Activated CD8-positive, alpha-beta memory T cell treated with anti-CD3 and anti-CD28 coated beads, Interleukin-2, amount 50 U/mL, for 4 hours (primary cell): ENCODE measurements around the gene SLC12A7.

Source experiments
- DNase-seq: peaks from one replicate; pipeline ENCODE4 v3.0.0-alpha.2; 2020

Gene SLC12A7

DNA sequence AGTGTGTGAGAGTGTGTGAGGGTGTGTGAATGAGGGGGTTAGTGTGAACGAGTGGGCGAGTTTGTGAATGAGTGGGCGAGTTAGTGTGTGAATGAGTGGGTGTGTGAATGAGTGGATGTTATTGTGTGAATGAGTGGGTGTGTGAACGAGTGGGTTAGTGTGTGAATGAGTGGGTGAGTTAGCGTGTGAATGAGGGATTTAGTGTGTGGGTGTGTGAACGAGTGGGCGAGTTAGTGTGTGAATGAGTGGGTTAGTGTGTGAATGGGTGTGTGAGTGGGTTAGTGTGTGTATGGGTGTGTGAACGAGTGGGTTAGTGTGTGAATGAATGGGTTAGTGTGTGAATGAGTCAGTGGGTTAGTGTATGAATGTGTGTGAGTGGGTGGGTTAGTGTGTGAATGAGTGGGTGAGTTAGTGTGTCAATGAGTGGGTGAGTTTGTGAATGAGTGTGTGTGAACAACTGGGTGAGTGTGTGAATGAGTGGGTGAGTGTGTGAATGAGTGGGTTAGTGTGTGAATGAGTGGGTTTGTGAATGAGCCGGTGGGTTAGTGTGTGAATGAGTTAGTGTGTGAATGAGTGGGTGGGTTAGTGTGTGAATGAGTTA, 65.8 kb downstream of the SLC12A7 start:
- no peak for DNase-seq

DNA sequence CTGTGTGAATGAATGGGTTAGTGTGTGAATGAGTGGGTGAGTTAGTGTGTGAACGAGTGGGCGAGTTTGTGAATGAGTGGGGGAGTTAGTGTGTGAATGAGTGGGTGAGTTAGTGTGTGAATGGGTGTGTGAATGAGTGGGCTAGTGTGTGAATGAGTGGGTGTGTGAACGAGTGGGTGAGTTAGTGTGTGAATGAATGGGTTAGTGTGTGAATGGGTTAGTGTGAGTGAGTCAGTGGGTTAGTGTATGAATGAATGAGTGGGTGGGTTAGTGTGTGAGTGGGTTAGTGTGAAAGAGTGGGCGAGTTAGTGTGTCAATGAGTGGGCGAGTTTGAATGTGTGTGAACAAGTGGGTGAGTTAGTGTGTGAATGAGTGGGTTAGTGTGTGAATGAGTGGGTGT, 67.7 kb downstream of the SLC12A7 start:
- DNase-seq: no peak

DNA sequence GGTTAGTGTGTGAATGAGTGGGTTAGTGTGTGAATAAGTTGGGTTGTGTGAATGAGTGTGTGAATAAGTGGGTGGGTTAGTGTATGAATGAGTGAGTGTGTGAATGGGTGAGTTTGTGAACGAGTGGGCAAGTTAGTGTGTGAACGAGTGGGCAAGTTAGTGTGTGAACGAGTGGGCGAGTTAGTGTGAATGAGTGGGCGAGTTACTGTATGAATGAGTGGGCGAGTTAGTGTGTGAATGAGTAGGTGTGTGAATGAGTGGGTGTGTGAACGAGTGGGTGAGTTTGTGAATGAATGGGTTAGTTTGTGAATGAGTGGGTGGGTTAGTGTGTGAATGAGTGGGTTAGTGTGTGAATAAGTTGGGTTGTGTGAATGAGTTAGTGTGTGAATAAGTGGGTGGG, 68.5 kb downstream of the SLC12A7 start:
- DNase-seq: no peak

DNA sequence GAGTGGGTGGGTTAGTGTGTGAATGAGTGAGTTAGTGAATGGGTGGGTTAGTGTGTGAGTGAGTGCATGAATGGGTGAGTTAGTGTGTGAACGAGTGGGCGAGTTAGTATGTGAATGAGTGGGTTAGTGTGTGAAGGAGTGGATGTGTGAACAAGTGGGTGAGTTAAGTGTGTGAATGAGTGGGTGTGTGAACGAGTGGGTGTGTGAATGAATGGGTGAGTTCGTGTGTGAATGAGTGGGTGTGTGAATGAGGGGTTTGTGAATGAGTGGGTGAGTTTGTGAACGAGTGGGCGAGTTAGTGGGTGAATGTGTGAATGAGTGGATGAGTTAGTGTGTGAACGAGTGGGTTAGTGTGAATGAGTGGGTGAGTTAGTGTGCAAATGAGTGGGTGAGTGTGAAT, 69.2 kb downstream of the SLC12A7 start:
- DNase-seq: no peak

DNA sequence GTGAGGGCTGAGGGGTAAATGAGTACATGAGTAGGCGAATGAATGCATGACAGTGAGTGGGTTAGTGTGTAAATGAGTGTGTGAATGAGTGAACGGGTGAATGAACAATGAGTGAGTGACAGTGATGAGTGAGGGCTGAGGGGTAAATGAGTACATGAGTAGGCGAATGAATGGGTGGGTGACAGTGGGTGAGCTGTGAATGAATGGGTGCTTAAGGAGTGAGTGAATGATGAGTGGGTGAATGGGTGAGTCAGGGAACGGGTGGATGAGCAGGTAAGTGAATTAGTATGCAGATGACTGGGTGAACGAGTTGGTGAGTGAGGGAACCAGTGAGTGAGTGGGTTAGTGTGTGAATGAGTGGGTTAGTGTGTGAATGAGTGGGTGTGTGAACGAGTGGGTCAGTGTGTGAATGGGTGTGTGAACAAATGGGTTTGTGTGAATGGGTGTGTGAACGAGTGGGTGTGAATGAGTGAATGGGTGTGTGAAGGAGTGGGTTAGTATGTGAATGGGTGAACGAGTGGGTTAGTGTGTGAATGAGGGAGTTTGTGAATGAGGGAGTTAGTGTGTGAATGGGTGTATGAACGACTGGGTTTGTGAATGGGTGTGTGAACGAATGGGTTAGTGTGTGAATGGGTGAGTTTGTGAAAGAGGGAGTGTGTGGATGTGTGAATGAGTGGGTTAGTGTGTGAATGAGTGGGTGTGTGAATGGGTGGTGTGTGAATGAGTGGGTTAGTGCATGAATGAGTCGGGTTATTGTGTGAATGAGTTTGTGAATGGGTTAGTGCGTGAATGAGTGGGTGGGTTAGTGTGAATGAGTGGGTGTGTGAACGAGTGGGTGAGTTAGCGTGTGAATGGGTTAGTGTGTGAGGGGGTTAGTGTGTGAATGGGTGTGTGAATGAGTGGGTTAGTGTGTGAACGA, 70.4 kb downstream of the SLC12A7 start:
- DNase-seq: no peak

DNA sequence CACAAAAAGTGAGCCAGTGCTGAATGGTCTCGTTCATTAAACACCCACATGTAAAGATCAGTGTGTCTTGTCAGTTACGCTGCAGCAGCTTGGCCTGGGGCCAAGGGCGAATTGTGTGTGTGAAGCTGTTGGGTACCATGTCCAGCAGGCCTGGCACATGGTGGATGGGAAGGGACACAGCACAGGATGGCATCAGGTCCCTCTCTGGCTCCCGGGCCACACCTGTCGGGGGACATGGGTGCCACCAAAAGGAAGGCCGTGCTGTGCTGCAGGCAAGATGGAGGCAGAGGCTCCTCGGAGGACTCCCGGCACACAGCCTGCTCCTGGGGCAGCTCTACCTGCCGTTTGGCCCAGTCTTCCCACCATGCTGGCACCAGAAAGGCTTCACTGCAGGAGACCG, 71.3 kb downstream of the SLC12A7 start:
- DNase-seq: no peak

DNA sequence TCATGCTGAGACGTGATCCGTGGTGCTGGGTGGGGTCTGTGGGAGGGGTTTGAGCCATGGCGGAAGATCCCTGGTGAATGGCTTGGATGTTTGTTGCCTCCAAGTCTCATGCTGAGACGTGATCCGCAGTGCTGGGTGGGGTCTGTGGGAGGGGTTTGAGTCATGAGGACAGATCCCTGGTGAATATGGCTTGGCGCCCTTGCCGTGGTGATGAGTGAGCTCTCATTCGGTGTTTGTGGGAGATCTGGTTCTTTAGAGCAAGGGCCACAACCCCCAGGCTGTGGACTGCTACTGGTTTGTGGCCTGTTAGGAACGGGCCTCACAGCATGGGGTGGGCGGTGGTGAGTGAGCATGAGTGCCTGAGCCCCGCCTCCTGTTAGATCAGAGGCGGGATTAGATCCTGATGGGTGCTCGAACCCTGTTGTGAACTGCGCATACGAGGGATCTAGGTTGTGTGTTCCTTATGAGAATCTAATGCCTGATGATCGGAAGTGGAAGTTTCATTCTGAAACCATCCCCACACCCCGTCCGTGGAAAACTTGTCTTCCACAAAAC, 72.1 kb downstream of the SLC12A7 start:
- DNase-seq: no peak

DNA sequence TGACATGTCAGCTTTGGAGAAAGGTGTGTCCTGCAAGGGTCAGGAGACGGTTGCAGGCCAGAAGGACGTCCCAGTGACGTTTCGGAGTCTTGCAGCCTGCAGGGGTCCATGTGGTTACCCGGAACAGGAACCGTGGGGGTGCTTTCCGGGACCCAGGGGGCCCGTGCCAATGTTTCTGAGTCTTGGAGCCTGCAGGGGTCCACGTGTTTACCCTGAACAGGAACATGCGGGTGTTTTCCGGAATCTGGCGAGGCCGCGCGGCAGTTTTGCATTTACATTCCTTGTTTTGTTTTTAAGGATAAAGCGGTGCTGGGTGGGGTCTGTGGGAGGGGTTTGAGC, 72.7 kb downstream of the SLC12A7 start:
- DNase-seq: no peak

DNA sequence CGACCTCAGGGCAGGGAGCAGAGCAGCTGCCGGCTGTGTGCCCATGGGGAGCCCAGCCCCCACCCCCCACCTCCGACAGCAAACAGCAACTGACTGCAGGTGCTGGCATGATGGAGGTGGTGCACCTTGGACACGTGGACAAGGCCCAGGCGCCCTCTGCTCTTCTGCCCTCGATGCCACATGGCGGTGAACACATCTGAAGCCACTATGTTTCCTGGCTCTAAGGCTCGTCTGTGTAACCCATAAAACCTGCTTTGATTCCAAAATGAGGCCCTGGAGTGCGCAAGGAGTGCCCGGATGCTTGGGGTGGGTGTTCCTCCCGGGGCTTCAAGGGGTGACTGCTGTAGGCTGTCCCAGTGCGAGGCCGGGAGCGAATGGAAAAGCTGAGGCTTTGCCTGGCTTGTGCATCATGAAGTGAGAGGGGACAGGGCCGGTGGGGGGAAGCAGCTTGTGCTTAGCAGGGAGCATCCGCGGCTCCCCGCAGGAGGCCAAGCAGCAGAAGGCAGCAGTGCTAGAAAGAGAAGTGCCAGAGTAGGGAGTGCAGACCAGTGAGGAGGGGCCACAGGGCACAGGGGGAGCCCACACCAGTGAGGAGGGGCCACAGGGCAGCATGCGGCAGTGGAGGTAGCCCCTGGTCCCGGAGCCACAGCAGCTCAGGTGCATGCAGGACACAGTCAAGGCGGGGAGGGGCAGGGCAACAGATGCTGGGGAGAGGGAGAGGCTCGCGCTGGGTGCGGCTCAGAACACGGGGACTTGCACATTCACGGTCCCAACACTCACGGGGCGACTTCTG, 73.2 kb downstream of the SLC12A7 start:
- no peak for DNase-seq

DNA sequence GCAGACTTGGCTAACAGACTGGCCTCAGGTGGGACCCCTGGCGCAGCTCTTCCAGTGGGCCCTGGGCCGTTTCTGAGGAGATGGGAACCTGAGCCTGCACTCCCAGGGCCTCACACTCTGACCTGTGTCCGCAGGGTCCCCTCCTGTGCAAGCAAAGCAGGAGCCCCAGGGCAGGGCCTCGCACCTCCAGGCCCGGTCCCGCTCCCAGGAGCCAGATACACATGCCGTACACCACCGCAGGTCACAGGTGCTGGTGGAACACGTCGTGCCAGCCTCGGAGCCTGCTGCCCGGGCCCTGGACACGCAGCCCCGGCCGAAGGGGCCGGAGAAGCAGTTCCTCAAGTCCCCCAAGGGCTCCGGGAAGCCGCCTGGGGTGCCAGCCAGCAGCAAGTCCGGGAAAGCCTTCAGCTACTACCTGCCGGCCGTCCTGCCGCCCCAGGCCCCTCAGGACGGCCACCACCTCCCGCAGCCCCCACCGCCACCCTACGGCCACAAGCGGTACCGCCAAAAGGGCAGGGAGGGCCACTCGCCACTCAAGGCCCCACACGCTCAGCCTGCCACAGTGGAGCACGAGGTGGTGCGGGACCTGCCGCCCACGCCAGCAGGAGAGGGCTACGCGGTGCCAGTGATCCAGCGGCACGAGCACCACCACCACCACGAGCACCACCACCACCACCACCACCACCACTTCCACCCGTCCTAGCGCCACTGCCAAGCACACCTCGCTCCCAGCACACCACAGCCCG, 74.0 kb downstream of the SLC12A7 start:
- no peak for DNase-seq

DNA sequence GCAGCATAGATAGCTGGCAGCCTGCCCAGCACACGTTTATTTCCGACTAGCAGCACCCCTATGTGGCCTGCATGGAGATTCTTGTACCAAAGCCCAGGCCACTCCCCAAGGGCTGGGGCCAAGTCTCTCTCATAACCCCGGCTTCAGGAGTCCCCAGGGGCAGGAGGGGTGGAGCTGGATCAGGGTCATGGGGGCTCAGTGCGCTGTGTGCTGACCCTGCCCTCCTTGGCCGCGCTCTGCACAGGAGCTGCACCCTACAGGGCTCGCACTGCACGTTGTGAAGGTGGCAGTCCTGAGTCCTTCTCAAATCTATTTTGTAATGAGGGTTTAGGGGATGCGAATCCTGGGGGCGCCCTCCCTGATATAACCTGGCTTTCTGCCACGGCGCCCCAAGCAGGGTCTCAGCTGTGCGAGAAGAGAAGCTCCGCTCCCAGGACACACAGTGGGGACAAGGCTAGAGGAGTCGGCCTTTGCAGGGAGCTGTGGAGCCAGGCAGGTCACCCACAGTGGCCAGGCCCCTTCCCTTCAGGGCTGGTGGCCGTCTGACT, 74.7 kb downstream of the SLC12A7 start:
- DNase-seq: no peak

DNA sequence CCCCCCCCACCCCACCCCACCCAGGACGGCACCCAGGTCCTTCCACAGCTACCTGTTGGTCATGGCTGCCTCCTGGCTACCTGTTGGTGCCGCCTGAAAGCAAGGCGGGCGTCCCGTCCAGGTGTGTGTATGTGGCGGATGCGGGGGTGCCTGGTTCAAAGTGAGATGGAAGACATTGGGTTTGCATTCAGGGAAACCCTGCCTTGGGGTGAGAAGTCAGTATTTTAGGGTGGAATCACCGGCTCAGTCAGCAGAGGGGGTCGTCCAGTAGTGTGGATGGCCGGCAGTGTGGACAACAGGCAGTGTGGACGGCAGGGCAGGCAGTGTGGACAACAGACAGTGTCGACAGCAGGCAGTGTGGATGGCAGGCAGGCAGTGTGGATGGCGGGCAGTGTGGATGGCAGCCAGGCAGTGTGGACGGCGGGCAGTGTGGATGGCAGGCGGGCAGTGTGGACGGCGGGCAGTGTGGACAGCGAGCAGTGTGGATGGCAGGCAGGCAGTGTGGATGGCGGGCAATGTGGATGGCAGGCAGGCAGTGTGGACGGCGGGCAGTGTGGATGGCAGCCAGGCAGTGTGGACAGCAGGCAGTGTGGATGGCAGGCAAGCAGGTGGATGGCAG, 75.2 kb downstream of the SLC12A7 start:
- DNase-seq: no peak

DNA sequence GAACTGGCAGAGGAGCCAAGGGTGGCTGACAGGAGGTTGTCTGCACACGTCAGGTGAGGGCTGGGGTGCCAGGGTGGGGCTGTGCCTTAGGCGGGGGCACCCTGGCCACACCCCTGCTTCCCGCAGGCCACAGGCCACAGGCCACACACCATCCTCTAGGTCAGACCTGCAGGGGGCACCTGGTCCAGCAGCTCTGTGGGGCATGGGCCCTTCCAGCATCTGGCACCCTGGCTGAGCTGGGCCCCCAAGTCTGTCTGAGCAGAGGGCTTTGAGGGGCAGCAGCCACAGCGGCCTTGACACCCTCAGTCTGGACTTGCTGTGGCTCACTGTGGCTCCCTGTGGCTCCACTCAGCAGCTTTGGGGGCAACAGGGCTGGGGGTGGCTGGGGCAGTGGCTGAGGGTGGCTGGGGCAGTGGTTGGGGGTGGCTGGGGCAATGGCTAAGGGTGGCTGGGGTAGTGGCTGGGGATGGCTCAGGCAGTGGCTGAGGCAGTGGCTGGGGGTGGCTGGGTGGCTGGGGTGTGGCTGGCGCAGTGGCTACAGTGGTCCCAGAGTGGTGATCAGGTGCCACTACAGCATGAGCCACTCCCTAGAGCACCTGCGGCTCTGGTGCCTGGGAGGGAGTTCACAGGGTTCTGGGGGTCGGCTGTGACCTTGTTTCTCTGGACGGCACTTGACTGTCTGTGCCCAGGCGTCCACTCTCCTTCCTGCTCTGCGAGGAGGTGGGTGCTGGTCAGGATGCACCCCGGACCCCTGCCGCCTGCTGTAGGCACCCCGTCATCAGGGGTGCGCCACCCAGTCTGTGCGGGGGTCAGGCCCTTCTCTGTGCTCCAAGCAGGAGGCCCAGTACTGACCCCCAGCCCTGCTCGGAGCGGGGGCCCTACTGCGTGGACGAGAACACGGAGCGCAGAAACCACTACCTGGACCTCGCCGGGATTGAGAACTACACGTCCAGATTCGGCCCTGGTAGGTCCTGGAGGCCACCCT, 76.2 kb downstream of the SLC12A7 start:
- no peak for DNase-seq

DNA sequence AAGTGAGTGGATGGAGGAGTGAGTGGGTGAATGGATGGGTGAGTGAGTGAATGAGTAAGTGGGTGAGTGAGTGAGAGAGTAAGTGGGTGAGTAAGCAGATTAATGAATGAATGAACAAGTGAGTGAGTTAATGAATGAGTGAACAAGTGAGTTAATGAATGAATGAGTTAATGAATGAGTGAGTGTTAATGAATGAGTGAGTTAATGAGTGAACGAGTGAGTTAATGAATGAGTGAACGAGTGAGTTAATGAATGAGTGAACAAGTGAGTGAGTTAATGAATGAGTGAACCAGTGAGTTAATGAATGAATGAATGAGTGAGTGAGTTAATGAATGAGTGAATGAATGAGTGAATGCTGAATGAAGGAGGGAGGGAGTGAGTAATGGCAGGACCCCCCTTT, 76.9 kb downstream of the SLC12A7 start:
- DNase-seq: no peak

DNA sequence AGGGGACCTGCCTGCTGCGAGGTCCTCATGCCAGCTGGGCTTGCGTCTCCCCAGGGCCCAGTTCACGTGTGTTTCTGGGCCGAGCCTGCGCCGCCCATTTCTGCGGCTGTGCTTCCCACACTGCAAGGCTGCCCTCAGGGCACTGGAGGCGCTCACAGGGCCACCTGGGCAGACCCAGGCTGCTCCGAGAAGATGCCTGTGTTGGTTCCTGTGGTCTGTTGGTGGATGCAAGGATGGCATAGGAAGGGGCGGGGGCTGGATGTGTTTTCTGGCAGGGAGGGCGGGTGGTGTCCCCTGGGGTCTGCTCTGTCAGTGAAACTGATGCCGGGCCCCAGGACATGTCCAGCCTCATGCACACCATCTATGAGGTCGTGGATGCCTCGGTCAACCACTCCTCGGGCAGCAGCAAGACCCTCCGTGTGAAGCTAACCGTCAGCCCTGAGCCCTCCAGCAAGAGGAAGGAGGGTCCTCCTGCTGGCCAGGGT, 77.4 kb downstream of the SLC12A7 start:
- no peak for DNase-seq

DNA sequence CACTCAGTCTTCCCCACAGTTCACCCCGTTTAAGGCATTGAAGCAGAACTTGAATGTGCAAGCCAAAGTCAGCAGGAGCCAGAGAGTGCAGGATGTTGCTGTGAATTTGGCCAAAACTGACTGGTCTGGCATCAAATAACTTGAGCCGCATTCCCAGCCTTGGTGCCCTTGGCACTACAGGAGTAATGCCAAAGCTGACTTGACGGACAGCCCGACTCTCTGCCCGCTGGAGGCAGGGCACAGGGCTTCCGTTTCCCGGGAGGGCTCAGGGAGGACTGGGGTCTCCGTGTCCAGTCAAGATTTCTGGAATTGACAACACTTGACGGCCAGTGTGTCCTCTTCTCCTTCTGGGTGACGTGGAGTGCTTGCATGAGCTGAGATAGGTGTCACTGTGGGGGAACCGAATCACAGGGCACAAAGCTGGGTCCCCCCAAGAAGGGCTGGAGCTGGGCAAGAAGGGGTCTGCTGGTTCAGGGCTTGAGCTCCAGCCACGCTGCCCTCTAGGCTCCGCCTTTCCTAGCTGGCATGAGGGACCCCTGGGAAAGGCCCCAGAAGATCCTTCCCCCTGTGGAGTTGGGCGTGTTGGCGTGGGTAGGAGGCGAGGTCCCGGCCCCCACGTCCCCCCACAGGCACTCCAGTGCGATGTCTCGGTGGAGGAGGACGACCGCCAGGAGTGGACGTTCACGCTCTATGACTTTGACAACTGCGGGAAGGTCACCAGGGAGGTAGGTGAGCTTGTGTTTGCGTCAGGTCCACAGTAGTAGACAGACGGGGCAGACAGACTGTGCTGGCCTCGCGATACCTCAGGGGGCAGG, 78.0 kb downstream of the SLC12A7 start:
- no peak for DNase-seq

DNA sequence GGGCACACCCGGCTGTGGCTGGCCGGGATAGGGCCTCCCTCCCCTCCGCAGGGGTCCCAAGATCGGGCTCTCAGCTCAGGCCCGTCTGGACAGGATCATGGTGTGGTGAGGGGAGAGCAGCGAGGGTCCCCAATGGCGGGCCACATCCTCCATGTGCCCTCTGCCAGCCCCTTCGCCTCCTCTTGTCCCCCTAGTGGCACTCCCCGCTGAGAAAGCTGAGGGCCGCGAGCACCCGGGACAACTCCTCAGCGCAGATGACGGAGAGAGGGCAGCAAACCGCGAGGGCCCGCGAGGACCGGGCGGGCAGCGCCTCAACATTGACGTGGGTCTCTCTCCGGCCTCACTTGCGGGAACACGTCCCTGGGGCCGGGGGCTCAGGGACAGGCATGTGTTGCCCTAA, 78.7 kb downstream of the SLC12A7 start:
- DNase-seq: no peak

DNA sequence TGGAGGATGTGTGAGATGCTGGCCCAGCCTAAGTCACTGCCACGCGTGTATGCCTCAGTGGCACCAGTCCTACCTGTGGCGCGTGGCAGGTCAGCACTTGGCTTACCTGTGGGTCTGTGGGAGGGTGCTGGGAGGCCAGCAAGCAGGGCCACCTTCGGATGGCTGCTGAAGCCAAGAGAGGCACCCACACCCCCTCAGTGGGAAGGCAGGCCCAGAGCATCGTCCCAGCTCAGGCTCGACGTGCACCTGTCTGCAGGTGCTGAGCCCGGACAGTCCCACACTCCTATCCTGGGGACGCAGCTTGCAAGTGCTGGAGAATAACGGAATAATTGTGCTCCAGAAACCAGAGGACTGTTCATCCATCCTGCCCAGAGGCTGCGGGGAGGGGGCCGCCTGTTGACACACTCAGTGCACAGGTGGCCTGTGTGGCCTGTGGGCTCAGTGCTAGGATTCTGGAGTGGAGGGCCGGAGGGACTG, 79.3 kb downstream of the SLC12A7 start:
- no peak for DNase-seq

DNA sequence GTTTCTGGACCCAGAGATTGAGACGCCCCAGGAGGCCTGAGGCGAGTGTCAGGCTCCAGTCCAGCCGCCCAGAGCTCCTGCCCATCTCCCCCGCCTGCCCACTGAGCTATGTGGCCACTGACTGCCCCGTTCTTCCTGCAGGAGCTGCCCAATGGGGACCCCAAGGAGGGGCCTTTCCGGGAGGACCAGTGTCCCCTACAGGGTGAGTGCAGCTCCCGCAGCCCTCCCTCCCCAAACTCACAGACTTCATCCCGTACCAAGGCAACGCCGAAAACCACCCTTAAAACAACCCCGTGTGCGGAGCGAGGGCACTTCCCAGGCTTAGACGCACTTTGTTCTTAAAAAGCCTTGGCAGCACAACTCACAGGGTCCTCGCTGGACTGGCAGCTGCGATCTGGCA, 79.9 kb downstream of the SLC12A7 start:
- no peak for DNase-seq
